Measurements from ENCODE around the gene CTDP1.

The CTDP1 gene, protein sequence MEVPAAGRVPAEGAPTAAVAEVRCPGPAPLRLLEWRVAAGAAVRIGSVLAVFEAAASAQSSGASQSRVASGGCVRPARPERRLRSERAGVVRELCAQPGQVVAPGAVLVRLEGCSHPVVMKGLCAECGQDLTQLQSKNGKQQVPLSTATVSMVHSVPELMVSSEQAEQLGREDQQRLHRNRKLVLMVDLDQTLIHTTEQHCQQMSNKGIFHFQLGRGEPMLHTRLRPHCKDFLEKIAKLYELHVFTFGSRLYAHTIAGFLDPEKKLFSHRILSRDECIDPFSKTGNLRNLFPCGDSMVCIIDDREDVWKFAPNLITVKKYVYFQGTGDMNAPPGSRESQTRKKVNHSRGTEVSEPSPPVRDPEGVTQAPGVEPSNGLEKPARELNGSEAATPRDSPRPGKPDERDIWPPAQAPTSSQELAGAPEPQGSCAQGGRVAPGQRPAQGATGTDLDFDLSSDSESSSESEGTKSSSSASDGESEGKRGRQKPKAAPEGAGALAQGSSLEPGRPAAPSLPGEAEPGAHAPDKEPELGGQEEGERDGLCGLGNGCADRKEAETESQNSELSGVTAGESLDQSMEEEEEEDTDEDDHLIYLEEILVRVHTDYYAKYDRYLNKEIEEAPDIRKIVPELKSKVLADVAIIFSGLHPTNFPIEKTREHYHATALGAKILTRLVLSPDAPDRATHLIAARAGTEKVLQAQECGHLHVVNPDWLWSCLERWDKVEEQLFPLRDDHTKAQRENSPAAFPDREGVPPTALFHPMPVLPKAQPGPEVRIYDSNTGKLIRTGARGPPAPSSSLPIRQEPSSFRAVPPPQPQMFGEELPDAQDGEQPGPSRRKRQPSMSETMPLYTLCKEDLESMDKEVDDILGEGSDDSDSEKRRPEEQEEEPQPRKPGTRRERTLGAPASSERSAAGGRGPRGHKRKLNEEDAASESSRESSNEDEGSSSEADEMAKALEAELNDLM

DNA sequence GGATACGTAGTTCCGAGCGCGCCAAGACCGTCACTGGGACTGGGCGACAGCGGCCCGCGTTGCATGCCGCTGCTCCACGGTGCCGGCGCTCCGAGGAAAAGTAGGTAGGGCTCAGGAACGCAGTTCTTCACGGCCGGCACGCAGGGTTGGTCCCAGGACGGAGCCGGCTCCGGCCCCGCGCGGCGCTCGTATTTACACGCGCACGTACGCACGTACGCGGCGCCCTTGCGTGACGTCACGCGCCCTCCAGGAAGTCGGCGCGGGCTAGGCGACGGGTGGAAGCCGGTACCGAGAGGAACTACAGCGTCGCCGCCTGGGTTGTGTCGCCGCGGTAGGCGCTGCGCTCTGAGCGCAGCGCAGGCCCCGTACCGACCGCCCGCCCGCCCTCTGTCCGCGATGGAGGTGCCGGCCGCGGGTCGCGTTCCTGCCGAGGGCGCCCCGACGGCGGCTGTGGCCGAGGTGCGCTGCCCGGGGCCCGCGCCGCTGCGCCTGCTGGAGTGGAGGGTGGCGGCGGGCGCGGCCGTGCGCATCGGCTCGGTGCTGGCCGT lies at the start of gene CTDP1:
Gene CTDP1, plus strand, starts transcription at position 252 of the 548 bp plus-strand sequence. Its CDS starts 145 bp downstream, at position 397.
- DNase-seq, result peak; percentile 74

DNA sequence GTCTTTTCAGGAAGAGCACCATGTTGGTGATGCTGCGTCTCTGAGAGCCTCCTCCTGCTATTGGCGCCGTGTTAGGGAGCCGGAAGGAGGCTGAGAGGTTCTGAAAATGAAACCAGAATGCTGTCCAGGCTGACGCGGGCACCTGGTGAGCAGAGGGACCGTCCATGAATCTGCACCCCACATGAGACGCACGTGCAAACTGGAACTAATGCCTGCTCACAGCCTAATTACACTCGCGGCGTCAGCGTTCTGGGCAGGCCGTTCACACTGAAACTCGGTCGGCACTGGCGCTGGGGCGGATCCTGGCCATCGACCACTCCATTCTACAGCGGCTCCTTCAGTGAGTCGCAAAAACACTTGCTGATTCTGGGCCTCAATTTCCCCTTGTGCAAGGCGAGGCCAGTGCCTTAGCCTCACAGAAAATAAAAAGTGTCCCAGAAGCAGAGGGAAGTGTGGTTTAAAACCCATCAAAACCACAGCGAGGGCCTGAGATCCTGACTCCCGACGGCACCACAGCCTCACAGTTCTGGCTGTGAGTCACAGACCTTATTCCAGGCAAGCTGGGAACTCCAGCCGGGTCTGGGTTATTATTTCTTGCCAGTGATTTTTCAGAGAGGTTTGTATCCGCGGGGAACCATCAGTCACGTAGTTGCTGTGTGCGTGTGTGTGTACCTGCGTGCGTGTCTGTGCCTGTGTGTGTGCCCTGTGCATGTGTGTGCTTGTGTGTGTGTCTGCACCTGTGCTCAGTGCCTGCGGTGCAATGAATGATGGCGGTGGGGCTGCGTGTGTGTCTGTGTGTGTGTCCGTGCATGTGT lies 49.1 kb upstream of the CTDP1 start:
- DNase-seq, result no peak

DNA sequence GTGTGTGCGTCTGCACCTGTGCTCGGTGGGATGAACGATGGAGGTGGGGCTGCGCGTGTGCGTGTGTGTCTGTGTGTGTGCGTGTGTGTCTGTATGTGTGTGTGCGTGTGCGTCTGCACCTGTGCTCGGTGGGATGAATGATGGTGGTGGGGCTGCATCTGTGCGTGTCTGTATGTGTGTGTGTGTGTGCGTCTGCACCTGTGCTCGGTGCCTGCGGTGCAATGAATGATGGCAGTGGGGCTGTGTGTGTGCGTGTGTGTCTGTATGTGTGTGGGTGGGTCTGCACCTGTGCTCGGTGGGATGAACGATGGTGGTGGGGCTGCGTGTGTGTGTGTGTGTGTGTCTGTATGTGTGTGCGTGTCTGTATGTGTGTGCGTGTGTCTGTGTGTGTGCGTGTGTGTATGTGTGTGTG lies 48.5 kb upstream of the CTDP1 start:
- no peak for DNase-seq

DNA sequence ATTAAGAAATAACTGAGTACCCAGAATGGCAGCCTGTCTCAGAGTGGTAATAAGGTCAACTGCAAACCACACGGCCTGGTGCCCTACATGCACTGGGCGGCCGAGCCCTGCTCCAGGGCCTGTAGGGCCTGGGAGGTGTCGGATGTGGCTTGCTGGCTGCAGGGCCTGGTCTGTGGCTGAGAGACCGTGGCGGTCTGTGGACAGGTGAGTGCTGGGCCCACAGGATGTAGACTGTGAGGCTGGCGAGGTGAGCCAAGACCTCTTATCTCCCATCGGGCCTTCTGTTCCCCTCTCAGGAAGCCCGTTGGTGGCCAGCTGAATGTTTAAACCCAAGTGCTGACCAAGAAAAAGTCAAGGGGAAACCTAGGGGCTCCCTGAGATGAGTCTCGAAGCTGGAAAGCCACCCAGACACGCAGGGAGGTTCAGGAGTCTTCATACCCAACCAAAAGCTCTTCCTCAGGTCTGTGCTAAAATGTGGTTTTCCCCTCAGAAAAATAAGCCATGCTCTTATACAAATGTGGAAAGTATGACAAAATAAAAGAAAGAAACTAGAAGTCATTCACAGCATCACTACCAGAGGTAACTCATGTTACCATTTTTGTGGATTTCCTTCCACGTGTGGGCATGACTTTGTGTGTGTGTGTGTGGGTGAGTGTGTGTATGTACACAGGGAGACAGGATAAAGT lies 47.7 kb upstream of the CTDP1 start:
- no peak for DNase-seq

DNA sequence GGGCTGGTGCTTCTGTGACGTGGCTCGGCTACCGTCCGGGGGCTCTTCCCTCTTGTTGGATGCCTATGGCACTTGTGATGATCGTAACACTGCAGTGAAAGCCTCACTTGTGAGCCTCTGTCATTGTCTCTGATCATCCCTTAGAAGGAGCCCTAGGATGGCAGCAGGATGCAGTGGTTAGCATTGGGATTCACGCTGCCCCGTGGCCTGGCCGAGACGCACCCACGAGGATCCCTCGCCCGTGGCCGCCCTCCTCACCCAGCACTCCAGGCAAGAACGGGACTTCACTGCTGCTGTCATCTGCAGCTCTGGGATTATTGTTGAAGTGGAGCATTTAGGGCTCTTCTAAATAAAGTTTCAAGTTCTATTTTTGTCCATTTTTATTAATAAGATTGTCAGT lies 46.8 kb upstream of the CTDP1 start:
- no peak for DNase-seq

DNA sequence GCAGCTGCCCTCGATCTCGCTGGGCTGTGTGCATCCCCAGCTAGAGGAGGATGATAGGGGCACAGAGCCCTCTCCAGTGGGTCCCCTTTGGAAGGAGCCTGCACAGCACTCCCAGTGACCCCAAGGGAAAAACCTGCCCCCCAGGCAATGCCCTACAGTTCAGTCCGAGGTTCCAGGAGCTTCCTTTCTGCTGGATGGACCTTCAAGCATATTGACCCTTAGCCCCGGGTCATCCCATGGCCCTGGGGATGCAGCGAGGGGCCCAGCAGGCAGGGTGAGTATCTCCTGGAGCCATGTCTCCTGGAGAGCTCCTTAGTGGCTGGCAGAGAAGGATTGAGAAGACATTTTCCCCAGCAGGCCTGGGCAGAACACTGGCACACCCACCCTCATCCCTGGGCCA lies 45.4 kb upstream of the CTDP1 start:
- no peak for DNase-seq

DNA sequence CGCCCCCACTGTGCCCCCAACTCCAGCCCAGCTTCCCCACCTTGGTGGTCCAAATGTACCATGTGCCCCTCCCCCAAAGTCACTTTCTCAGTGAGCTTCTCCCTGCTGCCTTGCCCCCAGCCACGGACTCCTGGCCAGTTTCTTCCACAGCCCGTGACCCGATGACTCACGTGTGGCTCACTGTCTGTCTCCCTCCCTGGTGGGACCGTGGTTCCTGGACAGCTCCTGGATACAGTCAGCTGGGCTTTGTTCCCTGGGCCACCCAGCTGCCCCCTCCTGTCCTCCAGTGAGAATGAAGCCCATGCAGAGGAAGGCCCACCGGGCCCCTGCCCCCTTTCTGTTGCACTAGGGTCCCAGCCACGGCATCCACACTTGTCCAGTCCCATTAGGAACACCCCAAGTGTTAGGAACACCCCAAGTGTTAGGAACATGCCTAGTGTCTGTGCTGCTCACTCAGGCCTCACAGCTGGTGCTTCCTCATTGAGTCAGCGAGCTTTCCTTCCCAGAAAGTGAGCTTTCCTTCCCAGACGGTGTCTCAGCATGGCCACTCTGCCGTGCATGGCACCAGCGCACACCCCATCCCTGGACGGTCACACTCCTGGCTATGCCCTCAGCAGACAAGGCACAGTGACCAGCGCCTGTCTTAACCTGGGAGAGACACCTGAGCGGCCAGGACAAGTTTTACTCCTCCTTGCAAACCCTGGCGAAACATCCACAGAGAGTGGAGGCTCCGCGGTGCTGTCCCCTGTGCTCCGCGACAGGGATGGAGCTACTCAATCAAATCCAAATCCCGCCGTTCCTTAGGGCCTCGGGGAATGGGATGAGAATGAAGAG lies 44.8 kb upstream of the CTDP1 start:
- DNase-seq, result no peak

DNA sequence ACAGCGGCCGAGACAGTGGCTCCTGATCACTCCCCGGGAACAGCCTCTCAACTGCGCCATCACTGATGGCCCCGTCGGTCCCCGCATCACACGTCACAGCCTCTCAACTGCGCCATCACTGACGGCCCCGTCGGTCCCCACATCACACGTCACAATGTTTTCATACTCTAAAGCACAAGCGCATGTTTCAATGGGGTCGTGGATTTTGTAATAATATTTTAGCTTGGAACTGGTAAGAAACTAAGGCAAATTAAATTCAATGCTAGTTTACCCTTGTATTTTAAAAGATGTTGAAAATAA lies 44.2 kb upstream of the CTDP1 start:
- no peak for DNase-seq

DNA sequence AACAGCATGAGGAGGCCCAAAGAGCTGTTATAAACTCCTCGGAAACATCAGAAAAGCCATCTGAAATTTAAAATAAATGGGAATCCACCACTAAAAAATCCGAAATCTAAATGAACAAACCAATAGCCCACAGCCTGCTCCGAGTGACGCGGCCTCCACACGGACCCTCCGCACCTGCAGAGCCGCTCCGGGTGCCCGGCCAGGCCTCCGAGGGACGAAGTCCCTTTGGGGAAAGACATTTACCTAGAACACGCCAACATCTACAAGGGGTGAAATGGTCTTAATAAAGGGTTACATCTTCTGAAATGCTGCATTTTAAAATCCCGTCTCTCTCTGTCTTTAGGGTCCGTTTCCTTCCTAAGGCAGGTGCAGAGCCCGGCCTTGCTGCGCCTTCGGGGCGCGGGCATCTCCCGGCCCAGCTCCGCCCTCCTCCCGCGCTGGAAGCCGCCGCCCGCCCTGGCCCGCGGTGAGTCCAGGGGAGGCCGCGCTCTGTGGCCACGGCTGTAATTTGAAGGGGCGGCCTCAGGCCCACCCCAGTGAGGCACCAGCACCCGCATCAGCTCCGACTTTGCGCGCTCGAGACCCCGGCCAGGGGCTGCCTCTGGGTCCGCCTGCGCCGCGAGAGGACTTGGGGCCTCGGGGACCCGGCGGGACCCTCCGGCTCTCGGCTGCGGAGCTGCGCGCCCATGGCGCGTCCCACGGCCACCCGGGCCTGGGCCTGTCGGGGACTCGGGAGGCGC lies 42.3 kb upstream of the CTDP1 start:
- no peak for DNase-seq

DNA sequence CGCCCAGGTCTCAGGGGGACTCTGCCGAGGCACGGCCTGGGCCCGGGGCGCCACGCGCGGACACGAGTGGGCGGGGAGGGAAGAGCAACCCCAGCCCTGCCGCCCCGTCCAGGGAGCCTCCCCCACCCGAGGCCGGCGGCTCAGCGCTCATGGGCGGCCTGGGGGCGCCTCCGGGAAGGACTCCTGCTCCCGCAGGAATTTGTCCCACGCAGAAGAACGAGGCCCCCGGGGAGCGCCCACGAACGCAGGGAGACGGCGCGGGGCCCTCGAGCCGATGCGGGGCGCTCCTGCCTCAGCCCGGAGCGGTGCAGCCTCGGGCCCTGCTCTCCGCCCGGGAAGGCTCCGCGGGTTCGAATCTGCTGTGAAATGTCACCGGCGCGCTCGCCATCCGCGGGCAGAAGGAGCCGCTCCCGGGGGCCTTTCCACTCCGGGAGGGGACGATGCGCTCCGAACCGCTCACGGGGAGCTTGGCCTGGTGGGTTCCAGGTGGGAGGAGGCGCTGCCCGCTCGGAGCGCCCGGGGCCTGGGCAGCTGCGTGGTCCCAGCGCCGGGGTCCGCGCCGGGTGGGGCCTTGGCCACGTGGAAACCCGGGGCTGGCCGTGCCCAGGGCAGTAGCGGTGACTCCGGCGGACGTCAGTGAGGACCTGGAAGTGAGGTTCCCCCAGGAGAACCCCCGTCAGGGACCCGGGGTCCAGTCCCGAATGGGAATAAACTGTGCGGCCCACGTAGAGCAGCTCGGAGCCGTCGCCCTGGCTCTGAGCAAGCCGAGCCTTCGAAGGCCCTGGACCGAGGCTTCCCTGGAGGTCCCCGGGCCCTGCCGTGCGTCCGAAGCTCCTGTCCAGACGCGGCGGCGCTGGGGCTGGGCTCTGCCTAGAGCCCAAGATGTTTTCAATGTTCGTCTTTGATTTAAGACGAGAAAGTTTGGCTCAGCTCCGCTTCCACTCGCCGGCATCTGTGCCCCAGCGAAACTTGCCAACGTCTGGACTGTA lies 41.4 kb upstream of the CTDP1 start:
- DNase-seq, result no peak

DNA sequence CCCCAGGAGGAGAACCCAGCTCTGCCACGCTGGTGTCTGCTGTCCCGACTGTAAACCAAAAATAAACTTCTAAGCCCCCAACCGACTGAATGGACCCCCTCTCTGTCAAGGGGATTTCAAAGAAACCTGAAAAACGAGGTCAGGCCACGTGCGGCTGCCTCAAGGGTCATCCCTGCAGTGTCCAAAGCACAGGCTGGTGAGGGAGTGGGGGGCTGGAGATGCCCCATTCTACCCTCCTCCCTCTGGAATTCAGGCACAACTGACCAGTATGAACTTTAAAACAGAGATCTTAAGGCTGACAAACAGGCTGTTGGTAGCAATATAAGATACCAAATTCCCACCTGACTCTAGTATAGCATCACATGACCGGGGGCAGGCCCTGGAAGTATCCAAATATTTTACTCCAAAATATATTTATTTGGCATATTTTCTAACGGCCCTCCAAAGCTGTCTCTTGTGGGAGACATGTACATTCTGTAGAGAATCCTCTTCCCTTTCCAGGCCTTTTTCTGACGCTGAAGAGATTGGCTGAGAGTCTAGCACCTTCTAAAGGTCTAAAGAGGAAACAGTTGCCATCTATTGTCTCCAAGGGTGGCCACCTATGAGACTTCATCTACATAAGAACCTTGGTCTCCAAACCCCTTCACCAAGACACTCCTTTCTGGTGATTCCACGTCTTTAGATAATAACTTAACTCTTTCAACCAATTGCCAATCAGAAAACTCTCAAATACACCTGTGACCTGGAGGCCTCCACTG lies 40.4 kb upstream of the CTDP1 start:
- no peak for DNase-seq

DNA sequence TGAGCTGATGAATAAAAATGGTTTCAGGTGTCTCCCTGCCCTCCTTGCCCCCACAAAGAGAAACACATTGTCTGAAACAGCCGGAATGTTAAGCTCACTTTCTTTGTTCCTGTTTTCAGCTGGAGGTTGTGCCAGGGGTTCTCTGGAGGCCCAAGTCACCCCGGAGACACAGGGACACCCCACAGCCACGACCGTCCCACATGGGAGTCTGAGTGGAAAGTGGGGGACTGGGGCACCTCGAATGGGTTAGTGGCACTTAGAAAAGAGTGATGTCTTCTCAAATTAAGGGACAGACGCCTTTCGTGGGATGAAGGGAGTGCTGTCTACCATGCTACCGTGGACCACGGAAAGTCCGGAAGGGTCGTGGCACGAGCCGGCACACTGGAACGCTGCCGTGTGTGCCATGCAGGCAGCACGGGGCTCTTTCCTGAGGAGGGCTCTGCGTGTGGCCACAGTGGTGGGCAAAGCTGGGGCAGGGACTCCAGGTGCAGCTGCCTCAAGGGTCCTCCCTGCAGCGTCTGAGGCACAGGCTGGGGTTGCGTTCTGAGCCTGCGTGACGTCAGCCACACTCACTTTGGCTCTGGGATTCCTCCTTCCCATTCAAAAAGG lies 39.4 kb upstream of the CTDP1 start:
- no peak for DNase-seq

DNA sequence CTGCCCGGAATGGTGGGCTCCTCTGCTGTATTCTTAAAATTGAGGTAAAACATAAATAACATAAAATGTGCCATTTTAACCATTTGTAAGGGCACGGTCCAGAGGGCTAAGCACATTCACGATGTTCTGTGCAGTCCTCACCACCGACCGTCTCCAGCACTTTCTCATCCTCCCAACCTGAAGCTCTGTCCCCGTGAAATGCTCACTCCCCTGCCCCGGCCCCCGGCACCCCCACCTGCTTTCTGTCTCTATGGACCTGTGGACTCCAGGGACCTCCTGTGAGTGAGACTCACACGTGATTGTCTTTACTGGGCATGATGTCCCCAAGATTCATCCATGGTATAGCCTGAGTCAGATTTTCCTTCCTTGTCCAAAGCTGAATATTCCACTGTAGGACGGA lies 38.7 kb upstream of the CTDP1 start:
- DNase-seq, result no peak

DNA sequence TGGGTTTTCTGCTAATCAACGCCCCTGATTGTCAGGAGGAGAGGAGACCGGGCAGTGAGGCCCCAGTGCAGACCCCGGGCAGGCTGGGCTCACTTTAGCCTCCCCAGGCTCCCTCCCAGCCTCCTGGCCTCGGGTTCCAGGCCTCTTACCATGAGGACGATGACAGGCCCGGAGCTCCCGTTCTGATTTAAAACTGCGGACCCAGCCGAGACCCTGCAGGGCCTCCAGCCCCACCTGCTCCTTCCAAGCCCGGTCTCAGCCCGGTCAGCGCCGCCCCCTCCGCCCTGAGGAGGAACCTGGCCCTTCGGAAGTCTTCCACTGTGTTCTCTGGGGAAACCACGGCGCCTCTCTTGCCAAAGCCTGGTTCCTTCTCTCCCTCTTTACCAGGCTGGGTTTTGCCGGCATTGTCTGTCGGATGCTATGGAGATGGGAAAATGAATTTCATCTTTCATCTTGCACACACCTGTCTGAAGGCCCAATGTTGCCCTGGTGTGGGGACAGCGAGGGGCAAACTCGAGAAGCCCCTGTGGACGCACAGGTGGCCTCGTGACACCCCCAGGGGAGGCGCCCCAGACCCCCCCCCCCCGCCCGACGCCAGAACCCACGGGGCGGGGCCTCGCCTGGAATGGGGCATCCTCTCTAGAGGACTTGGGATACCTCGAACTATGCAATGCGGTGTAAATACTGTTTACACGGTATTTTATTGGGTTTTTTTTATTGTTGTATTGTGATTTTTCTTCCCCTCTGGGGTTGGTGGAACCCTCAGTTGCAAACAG lies 37.7 kb upstream of the CTDP1 start:
- no peak for DNase-seq

DNA sequence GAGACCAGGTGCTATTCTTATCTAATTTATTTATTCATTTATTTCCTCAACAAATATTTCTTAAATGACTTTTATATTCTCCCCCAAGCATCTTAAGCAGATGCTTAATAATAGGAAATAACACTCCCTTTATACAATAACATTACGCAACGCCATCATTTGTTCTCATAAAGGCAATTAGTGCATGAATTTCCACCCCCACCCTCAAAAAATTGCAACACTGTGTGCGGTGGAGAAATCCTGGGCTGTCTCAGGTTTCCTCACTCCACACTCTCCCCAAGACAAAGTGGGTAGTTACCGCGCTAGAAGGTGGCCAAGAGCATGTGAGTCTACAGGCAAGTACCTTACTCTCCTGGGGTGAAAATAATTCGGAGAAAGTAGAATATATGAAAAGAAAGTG lies 37.0 kb upstream of the CTDP1 start:
- DNase-seq, result no peak

DNA sequence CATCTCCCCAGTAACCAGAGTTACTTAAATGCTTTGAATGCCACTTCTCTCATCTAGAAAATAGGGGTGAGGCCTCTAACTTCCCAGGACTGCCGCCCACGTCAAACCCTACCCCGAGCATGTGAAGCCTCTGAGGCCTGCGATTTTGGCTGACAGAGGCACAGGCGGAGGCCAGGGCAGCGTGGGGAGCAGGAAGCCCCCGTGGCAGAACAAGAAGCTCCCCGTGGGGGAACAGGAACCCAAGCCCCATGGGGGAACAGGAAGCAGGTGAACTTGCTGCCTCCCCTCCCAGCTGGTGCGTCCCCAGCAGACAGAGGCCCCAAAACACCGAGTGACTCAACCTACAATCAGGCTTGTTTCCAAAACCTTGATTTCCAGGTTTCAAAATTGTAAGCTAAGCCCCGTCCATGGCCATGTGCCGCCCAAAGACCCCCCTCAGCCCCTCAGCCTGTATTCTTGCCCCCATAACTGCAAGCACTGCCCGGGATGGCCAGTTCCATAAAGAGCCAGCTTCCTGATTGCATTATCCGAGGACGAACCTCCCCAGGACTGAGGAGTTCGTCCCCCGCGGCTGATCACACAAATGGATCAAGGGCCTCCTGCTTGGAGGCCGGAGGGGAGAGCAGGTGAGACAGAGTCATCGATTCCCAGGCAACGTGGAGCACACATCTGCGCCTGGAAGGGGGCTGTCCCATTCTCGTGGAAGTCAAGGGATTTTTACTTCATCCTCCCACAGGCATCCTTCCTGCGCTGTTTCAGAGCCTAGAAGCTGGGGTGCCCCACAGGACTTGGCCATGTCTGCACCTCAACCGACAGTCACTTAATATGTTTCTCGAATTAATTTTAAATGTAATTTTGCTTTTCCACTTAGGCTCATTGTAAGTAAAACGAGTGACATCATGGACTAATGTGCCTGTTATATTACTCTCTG lies 36.3 kb upstream of the CTDP1 start:
- no peak for DNase-seq
